ENCODE results near the gene PSMA7.

Gene PSMA7

GRCh38 chr20:62136283-62137091, 6.7 kb downstream of the PSMA7 start:
- peak; percentile 85 for DNase-seq (ENCODE audit: low spot score)

DNA sequence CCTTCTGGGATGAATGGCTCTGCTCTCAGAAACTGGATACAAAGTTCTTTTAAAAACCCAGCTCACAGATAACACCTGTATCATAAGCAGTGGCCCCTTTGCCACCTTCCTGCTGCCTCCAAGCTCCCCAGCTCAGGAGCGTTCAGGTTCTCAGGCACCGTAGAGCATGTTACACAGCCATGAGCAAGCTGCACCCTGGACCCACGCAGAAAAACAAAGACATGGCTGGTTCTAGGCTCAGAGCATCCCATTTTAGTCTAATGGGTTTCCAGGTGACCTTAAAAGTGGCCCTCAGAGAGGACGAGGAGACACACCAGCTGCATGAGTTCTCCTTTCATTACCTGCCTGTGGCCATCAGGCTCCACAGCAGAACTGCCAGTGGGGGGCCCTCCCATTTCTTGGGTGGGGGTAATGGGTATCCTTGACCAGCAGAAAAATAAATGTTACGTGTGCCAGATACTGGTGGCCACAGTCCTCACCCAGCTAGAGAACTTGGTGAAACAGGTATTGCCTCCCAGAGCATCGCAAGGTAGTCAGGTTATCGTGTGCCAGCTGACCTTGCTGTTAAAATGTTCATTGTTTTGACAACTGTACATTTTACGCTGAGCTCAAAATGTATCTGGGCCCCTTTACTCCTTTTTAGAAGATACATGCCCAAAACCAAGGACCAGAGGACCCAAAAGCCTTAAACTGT, 7.5 kb downstream of the PSMA7 start:
- no peak for DNase-seq (ENCODE audit: low spot score)

DNA sequence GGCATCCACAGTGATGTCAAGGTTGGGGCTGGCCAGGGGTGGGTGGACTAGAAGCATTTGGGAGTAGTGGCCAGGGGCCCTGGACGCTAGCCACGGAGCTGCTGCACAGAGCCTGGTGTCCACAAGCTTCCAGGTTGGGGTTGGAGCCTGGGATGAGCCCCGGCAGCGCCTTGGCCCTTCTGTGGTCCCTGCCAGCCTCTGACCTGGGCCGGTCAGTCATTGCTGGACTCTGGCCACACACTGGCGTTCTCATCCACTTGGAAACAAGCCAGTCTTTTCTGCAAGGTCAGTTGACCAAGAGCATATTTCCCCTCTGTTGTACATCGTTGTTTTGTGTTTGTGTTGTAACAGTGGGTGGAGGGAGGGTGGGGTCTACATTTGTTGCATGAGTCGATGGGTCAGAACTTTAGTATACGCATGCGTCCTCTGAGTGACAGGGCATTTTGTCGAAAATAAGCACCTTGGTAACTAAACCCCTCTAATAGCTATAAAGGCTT, 8.4 kb downstream of the PSMA7 start:
- no peak for DNase-seq (ENCODE audit: low spot score)

DNA sequence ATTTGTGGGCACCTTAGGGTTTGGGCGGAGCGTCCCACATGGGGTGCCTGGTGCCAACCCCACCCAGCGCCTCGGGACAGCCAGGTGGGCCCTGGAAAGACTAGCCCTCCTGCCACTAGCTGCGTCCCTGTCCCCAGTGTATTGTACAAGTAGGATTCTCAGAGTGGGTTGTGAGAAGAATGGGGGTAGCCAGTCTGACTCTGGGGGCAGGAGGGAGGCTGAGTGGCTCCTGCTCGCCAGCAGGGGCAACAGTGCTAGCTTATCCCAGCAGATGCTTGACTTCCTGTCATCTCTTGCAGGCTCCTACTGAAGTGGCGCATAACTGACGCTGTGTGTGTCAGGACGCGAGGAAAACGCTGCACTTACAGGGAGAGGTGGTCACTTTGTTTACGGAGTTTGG, 9.3 kb downstream of the PSMA7 start:
- DNase-seq (ENCODE audit: low spot score) = peak; percentile 36

DNA sequence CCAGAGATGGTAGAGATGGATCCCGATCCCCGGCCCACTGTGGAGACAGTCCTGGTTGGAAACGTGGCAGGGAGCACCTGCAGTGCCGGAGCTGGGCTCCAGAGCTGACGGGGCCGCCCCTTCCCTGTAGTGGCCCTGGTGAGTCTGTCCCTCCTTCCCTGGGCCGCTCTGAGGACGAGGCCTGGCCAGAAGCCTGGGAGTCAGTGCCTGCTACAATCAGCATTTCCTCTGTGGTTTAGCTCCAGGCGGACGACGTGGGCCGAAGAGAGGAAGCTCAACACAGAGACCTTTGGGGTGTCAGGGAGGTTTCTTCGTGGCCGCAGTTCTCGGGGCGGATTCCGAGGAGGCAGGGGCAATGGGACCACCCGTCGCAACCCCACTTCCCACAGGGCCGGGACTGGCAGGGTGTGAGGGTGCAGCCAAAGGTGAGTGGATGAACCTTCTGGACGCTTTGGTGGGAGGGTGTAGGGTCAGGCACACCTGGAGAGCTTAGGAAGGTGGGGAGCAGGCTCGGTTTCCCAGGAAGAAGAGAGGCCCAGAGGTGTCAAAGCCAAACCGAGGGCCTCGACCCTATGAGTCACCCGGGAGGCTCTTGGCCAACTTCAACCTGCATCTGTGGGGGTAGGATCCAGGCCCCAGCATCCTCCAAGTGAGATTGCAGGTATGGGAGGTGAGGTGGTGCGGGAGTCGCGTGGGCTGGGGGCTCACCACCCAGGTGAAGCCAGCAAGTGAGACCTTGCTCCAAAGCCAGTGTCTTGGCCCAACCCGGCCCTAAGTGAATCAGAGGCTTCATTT, 9.9 kb downstream of the PSMA7 start:
- DNase-seq (ENCODE audit: low spot score) = no peak

- no peak for DNase-seq (ENCODE audit: low spot score)
These were observed 10.8 kb downstream of the PSMA7 start for GRCh38 chr20:62132421-62132820.

DNA sequence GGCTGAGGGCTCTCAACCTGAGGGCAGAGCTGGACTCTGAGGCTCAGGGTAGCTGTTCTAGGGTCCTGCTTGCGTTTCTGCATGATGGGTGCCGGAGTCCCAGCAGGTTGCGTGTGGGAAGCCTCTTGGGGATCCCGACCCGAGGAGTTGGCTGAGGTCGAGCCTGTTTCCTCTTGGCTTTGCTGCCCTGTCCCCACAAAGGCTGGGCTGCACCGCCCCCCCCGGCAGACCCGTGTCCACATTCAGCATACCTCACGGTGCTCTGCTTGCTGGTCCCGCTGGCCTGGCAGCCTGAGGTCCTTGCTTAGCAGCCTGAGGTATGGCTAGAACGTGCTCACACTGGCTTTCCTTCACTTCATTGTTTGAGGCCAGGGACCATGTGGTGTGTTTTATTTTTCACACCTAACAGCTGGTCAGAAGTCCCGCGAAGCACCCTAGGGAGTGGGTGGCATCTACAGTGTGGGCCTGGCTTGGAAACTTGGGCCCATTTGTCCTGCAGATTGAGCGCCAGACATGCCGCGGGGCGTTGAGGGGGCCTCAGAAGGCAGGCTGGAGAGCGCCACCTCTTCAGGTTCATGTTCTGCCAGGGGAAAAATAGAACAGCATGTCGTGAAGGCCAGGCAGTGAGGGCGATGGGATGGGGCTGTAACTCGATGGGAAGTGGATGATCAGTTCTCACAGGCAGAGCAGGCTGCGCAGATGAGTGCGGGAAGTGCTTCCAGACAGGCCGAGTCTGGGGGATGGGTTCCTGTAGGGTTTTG, 11.5 kb downstream of the PSMA7 start:
- DNase-seq (ENCODE audit: low spot score) = no peak

DNA sequence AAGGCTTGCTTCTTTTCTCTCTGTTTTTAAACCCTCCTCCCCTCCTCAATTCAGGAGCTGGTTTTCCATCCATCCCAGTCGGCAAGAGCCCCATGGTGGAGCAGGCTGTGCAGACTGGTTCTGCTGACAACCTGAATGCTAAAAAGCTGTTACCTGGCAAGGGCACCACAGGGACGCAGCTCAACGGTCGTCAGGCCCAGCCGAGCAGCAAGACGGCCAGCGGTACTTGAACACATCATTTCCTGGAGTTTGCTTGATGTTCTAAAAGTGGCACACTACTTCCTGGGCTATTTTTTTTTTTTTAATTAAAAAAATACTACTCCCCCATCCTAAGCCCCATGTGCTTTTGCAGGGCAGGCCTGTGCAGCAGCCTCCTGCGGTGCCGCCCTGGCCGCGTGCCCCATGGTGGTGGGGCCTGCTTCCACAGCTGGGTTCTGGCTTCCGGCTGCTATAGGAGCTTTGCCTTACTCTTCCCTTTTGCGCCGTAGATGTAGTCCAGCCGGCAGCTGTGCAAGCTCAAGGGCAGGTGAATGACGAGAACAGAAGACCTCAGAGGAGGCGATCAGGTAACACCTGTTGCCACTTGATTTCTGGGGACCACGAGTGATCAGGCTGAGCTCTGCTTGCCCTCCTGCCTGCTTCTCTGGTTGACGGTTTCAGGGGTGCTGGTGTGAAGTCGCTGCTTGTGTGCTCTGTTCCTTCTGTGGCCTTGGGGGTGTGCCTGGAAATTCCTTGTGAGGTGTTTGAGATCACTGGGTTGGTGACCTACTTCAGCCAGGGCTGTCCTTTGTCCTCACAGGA, 13.3 kb downstream of the PSMA7 start:
- DNase-seq (ENCODE audit: low spot score) = peak; percentile 39

- no peak for DNase-seq (ENCODE audit: low spot score)
These were observed 14.7 kb downstream of the PSMA7 start for GRCh38 chr20:62128502-62128901.

DNA sequence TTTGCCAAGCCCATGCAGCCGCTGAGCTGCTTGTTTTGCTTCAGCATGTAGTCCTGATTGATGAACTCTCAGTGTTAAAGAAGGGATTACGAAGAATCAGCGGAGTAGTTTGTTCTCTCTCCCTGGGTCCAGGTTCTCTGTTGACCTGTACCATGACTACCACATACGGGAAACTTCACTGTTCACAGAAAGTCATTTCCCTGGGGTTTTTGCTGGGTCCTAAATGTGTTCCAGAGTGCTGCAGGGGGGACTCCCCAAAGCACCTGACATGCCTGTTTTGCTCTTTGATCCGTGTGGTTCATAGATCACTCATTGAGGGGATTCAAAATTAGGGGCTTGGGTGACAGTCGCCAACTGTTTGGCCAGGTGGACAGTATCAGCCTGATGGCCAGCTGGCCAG, 15.4 kb downstream of the PSMA7 start:
- DNase-seq (ENCODE audit: low spot score) = no peak

GRCh38 chr20:62126141-62126540, 17.1 kb downstream of the PSMA7 start:
- no peak for DNase-seq (ENCODE audit: low spot score)

DNA sequence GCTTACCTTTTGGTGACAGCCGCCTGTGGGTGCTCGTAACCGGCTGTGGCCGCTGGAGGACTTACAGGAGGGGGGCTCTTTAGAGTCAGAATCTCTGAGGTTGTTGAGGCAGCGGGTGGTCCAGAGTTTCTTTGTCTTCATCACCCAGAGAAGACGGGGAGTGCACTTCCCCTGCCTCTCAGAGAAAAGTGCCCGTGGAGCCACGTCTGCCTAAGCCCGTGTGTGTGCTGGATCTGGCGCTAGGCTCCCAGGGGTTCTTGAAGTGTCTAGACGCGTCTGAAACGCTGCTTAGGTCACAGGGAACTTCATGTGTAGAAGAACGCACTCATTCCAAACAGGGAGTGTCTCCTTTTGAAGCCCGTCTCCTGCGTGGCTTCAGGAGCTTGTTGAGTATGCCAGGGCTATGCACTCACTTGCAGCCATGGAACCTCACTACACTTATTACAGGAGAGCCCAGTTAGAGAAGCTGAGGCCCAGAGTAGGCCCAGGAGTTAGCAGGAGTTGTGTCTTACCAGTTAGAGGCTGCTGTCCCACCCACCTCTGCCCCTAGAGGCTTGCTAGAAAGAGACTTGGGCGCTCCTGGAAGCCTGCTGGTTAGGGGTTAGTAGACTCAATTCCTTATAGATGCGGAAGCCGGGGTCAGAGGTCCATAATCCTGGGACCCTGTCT, 19.6 kb downstream of the PSMA7 start:
- DNase-seq (ENCODE audit: low spot score) = peak; percentile 30

GRCh38 chr20:62122654-62123449, 20.3 kb downstream of the PSMA7 start:
- peak; percentile 62 for DNase-seq (ENCODE audit: low spot score)

DNA sequence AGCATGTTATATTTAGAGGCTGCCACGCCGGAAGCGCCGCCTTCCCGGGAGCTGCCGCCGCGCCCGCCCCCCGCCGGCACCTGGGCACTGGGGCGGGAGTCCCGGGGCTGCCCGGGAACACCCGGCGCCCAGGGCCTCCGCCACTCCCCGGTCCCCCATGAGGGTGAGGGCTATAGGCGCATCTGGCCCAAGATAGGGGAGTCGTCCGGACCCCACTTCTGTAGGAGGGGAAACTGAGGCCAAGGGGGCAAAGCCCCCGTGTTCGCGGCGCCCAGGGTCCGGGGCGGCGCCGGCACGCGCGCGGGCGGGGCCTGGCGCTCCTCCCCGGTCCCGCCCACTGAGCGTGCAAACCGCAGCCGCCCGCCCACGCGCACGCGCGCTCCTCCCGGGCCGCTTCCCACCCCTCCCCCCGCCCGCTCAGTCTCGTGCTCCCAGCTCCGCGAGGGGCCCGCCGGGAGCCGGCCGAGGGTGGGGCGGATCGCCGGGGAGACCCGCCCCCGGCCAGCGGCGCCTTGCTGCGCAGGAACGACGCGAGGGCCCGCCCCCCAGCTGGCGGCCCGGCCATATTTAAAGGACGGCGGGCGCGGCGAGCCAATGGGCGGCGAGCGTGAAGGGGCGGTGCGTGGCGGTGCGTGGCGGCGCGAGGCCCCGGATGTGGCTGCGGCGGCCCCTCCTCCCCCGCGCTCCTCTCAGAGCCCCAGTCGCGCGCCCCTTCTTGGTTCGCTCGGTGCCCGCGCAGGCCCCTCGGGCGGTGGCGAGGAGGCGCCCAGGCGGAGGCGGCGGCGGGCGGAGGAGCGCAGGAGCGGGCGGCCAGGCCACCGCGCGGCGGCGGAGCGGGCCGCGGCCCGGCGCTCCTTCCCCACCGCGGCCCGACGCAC, 21.2 kb downstream of the PSMA7 start, which contains the start of gene LSM14B:
TSS of gene LSM14B (plus strand) at position 700 of the 878 bp plus-strand sequence. CDS start 192 bp downstream, outside the sequence.
- peak; percentile 97 for DNase-seq (ENCODE audit: low spot score)

DNA sequence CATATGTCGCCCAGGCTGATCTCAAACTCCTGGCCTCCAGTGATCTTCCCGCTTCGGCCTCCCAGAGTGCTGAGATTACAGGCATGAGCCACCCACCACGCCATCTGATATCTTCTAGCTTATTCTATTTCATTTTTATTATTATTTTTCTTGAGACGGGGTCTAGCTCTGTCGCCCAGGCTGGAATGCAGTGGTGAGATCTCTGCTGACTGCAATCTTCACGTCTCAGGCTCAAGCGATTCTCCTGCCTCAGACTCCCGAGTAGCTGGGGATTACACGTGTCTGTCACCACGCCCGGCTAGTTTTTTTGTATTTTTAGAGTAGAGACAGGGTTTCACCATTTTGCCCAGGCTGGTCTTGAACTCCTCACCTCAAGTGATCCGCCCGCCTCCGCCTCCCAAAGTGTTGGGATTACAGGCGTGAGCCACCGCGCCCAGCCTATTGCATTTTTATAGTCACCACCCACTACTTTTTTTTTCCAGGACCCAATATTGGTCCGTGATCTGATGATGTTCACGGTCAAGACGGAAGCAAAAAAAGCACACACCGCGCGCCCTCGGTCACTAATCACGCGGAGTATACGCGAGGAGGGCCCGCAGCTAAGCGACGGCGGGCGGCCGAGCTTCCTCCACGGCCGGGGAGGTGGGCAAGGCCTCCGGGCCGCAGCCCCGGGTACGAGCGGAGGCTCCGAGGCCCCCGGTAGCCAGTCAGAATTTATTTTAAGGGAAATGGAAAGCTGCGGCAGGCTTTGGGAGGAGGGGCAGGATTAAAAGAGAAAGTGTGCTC, 22.0 kb downstream of the PSMA7 start:
- DNase-seq (ENCODE audit: low spot score) = peak; percentile 75

DNA sequence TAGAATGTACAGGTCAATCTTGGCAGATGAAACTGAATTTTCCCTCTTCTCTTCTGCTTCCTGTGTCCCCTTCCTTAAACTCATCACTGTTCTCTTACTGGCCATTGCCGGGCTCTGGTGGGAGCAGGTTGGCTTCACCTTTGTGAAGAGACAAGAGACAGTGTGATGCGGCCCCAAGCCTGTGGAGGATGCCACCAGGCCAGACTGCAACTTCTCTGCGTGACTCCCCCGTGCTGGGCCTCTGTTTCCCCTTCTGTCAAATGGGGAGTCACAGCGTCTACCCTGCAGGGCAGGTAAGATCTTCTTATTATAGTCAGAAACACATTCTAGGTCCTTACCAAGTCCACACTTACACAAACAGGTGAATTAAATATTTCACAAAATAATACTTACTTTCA, 22.8 kb downstream of the PSMA7 start:
- DNase-seq (ENCODE audit: low spot score) = no peak

DNA sequence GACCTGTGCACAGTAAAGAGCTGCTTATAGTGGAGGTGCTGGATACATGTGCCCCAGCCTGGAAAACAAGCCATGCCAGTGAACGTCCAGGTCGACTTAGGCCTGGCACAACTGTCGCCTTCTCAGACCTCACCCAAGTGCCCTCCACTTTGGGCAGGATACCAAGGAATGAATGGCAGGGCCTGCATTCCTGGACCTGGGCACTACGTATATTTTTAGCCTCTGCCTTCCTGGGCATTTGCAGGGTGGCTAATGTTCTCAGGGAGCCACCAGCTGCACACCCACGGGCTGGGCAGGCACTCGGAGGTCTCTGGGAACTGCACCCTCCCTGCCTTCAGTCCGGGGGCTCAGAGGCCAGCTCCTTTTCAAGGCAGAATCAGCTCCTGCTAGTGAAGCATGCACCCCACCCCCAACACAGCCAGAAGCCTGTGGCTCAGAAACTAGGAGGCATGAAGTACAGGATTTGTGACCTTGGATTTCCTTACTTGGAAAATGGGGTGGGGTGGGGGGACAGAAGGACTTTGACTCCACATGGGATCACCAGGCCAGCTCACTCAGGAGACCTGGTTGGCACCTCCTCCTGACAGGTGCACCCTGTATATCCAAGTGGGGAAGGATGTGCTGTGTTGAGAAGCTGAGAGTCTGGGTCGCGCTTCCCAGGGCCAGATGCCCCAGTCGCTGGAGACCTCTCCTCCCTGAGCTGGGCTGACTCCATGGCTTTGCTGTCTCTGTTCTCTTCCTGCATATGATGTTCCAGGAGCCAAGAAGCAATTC, 23.4 kb downstream of the PSMA7 start:
- DNase-seq (ENCODE audit: low spot score) = no peak

Measured in NAMALWA (cell line).